B cell (primary cell): ENCODE results near the gene PSMB3. TPM values are rescaled to one million over a fixed set of nuclear protein-coding genes. Genes with fewer than 3 reads are reported as not detected.

Experiments used
- ATAC-seq: fragments of 200-7000 bp; cut with Tn5 transposase; one replicate; pipeline ENCODE4 v1.10.0; 2021; ENCODE audit warnings: low read depth, mild to moderate bottlenecking, moderate number of reproducible peaks, moderate library complexity
- CTCF ChIA-PET: fragments of 350-600 bp; sonication (Branson Sonifier 250); formaldehyde crosslinking; loops from one replicate; lab custom pipeline; 2021; ENCODE audit warnings: antibody characterized with exemption, inconsistent platforms; lab: Charles Lee
- POLR2A ChIA-PET: fragments of 350-600 bp; sonication (Branson Sonifier 250); formaldehyde crosslinking; loops from one replicate; lab custom pipeline; 2021; ENCODE audit warnings: antibody characterized with exemption; lab: Charles Lee
- DNase-seq: peaks from one replicate; pipeline ENCODE4 v3.0.0; 2013
- H2AFZ ChIP-seq: 2 replicates; pipeline ENCODE4 v1.6.1; 2012; ENCODE audit warnings: mild to moderate bottlenecking, low read depth, low read length; ENCODE audit not compliant: insufficient read depth, poor library complexity, severe bottlenecking
- H3K27ac ChIP-seq, 2 donors: 1 replicate in 1 of 2; 2 replicates in 1 of 2; pipeline ENCODE4 v1.5.1; 2012 to 2013; ENCODE audit warnings: low read length in 2 of 2, mild to moderate bottlenecking in 2 of 2, moderate library complexity in 1 of 2
- H3K27me3 ChIP-seq, 4 experiments: fragments of 200-600 bp in 1 of 4; sonication (generic) in 1 of 4; replicated peaks in 1 of 4; 1 replicate in 2 of 4; 2 replicates in 2 of 4; pipeline versions ENCODE4 v1.6.1 to v1.7.0; 2013 to 2016; ENCODE audit warnings: low read length in 3 of 4, mild to moderate bottlenecking in 2 of 4, mixed read lengths in 1 of 4, moderate library complexity in 1 of 4; ENCODE audit not compliant: insufficient read depth in 4 of 4, control insufficient read depth in 3 of 4; ENCODE audit errors: control extremely low read depth in 1 of 4
- H3K36me3 ChIP-seq, 2 experiments: replicated peaks in 1 of 2; 1 replicate in 1 of 2; 2 replicates in 1 of 2; pipeline versions ENCODE4 v1.6.1 to v1.7.1; 2013; ENCODE audit warnings: low read length in 1 of 2; ENCODE audit not compliant: insufficient read depth in 2 of 2, control insufficient read depth in 1 of 2; ENCODE audit errors: control extremely low read depth in 1 of 2, extremely low read depth in 1 of 2
- H3K4me1 ChIP-seq, 2 donors: fragments of 200-600 bp in 1 of 2; sonication (generic) in 1 of 2; 1 replicate in 1 of 2; 2 replicates in 1 of 2; pipeline versions ENCODE4 v1.5.1 to v1.6.1; 2013 to 2017; ENCODE audit warnings: low read length in 2 of 2; ENCODE audit not compliant: control insufficient read depth in 2 of 2, insufficient read depth in 2 of 2
- H3K4me2 ChIP-seq: replicated peaks from 2 replicates; pipeline ENCODE3; 2012; ENCODE audit warnings: mild to moderate bottlenecking, low read depth, low read length; ENCODE audit not compliant: poor library complexity, severe bottlenecking
- H3K4me3 ChIP-seq, 5 experiments: fragments of 200-600 bp in 1 of 5; sonication (generic) in 1 of 5; 1 replicate in 3 of 5; 2 replicates in 2 of 5; pipeline versions ENCODE4 v1.5.1 to v1.7.0; 2011 to 2016; ENCODE audit warnings: low read length in 4 of 5, mild to moderate bottlenecking in 4 of 5, low read depth in 2 of 5, control low read depth in 1 of 5, moderate library complexity in 1 of 5; ENCODE audit not compliant: insufficient read depth in 1 of 5; ENCODE audit errors: control extremely low read depth in 1 of 5, extremely low read depth in 1 of 5
- H3K79me2 ChIP-seq: fragments of 200-600 bp; sonication (generic); one replicate; pipeline ENCODE4 v1.6.0; 2016; ENCODE audit warnings: low read length; ENCODE audit not compliant: control insufficient read depth, insufficient read depth
- H3K9ac ChIP-seq: fragments of 200-600 bp; sonication (generic); 2 replicates; pipeline ENCODE4 v1.6.1; 2017; ENCODE audit warnings: mild to moderate bottlenecking, low read length, moderate library complexity
- H3K9me3 ChIP-seq, 3 donors: one replicate each; pipeline versions ENCODE4 v1.6.1 to v1.7.1; 2013; ENCODE audit warnings: low read length in 2 of 3; ENCODE audit not compliant: control insufficient read depth in 2 of 3, insufficient read depth in 1 of 3; ENCODE audit errors: control extremely low read depth in 1 of 3
- H4K20me1 ChIP-seq: 2 replicates; pipeline ENCODE4 v1.6.0; 2012; ENCODE audit warnings: mild to moderate bottlenecking, low read length; ENCODE audit not compliant: insufficient read depth, control insufficient read depth, poor library complexity, severe bottlenecking
- H3K27ac Mint-ChIP-seq: one replicate; pipeline ENCODE4 v1.8.0; 2021; ENCODE audit warnings: mixed read lengths
- H3K27me3 Mint-ChIP-seq: one replicate; pipeline ENCODE4 v1.8.0; 2021; ENCODE audit warnings: mixed read lengths
- H3K4me1 Mint-ChIP-seq: one replicate; pipeline ENCODE4 v1.8.0; 2021; ENCODE audit warnings: mixed read lengths
- H3K4me3 Mint-ChIP-seq: one replicate; pipeline ENCODE4 v1.8.0; 2021; ENCODE audit warnings: mixed read lengths
- H3K9me3 Mint-ChIP-seq: one replicate; pipeline ENCODE4 v1.8.0; 2022; ENCODE audit warnings: mixed read lengths; ENCODE audit not compliant: insufficient read depth
- EZH2 ChIP-seq: IDR thresholded peaks from 2 replicates; pipeline ENCODE4 v1.6.1; 2012; ENCODE audit warnings: borderline replicate concordance, low read depth, mild to moderate bottlenecking, moderate library complexity, low read length; ENCODE audit not compliant: insufficient read depth, poor library complexity, severe bottlenecking
- WGBS: methylation state at CpG from one replicate; pipeline ENCODE4 v1.1.5; 2013; ENCODE audit warnings: missing lambda C conversion rate; ENCODE audit not compliant: insufficient coverage; 5-methylcytosine and 5-hydroxymethylcytosine counted together
- intact Hi-C: fragments of 100-400 bp; cut with micrococcal nuclease; formaldehyde crosslinking; loops from one replicate; pipeline ENCODE4 v1.10.0; 2022
- polyA plus RNA-seq: library from polyadenylated mRNA; depleted of rRNA; stranded (reverse); fragments of >200 nt; gene quantifications from 2 replicates; pipeline ENCODE4 v1.2.3, GENCODE V29; 2012
- total RNA-seq, 2 donors: library from RNA; stranded (reverse); fragments of 120-200 nt in 1 of 2; gene quantifications; 1 replicate in 1 of 2; 2 replicates in 1 of 2; pipeline versions ENCODE4 v1.2.3 to v1.2.4, GENCODE V29; 2013 to 2022
- TF ChIP-seq, protein P1 (sequence below): fragments of 200-600 bp; IDR thresholded peaks from one replicate; pipeline ENCODE4 v1.8.0; 2022; ENCODE audit warnings: antibody characterized with exemption, mild to moderate bottlenecking

The PSMB3 gene
- total and polyA plus RNA-seq, 2 donors (not counting 1 experiment from before 2014, with no cell fraction given), result 109 to 184 TPM

DNA sequence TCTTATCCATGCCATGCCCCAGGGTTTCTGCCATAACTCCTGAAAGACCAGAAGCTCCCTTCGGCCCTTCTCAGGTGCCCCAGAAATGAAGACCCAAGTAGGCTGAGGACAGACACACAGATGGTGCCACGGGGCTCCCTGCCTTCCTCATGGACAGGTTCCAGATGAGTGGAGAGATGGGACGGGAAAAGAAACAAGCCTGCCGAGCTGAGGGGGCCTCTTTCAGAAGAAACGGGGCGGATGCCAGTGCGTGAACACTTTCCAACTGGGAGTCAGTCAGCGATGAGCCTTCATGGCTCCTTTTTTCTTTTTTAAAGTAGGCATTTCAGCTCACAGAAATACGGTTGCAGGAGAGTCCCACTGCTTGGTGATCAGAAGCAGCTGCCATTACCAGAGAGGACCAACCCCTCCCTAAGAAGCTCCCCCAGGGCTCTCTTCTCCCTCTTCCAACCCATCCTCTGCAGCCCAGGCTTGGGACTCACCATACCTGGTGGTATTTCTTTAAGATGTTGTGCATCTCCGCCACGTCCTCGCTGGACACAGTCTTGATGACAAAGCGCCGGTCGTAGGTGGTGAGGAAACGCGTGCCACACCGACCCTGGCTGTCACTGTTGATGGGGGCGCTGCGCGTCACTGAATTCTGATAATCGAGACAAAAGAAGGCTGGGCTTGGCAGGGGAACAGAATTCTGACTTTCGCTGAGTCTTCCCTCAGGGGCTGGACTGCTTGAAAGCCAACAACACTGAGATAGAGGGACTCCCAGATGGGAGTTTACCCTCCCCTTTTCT, 27.6 kb downstream of the PSMB3 start:
- Mint-ChIP-seq H3K27ac (no peak overlapping the region), H3K4me1 (no peaks in the 10 kb centered on the region), H3K4me3 (no peak overlapping the region), H3K9me3 (no peaks in the 10 kb centered on the region), H3K27me3 (no peaks in the 10 kb centered on the region)
- no peaks in the 10 kb centered on the region for H3K4me1 ChIP-seq
- ChIA-PET CTCF (no interaction called here), POLR2A (no interaction called here)
- no peak overlapping the region for H3K27ac ChIP-seq
- ATAC-seq (no peak), DNase-seq (no peak)
- peaks cover 10 to 85% of the 10 kb centered on the region in 2 experiments for H3K36me3 ChIP-seq
- no peak overlapping the region for H2AFZ ChIP-seq
- H3K9ac ChIP-seq, result no peak overlapping the region
- H4K20me1 ChIP-seq, result no peaks in the 10 kb centered on the region
- WGBS, result 98% methylated on average over 23 of the region's 23 CpGs
- H3K9me3 ChIP-seq, result no peaks in the 10 kb centered on the region
- H3K79me2 ChIP-seq, result no peaks in the 10 kb centered on the region
- TF ChIP-seq, protein P1, sequence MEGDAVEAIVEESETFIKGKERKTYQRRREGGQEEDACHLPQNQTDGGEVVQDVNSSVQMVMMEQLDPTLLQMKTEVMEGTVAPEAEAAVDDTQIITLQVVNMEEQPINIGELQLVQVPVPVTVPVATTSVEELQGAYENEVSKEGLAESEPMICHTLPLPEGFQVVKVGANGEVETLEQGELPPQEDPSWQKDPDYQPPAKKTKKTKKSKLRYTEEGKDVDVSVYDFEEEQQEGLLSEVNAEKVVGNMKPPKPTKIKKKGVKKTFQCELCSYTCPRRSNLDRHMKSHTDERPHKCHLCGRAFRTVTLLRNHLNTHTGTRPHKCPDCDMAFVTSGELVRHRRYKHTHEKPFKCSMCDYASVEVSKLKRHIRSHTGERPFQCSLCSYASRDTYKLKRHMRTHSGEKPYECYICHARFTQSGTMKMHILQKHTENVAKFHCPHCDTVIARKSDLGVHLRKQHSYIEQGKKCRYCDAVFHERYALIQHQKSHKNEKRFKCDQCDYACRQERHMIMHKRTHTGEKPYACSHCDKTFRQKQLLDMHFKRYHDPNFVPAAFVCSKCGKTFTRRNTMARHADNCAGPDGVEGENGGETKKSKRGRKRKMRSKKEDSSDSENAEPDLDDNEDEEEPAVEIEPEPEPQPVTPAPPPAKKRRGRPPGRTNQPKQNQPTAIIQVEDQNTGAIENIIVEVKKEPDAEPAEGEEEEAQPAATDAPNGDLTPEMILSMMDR, result no peak
- TF ChIP-seq EZH2, result no peak
- no peak overlapping the region for H3K4me2 ChIP-seq
- H3K4me3 ChIP-seq, result no peak overlapping the region
- no peaks in the 10 kb centered on the region for H3K27me3 ChIP-seq
- intact Hi-C loops, result no loop called here

DNA sequence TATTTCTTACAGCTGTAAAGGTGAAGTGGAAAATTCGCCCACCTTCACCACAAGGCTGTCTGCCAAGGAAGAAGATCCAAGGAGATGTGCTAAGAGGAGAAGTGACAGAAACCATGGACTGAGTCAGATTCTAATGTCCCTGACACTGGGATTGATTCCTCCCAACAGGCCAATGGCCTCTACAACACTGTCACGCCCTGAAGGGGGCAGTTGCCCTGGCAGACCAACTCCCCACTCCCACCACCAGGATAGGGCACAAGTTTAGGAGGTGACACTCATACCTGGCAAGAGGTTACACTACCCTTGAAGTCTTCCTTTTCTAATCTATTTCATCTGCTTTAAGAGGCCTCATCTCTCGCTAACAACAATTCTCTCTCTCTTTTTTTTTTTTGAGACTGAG, 30.7 kb downstream of the PSMB3 start:
- ChIA-PET CTCF (no interaction called here), POLR2A (interaction anchor here (0.6 kb wide), 1 partner anchor 199 kb away, joined by 3 read pairs; no protein-coding TSS in a partner anchor)
- Histone ChIP-seq H4K20me1 (peaks cover 11% of the 10 kb centered on the region), H3K36me3 (peaks cover 17 to 77% of the 10 kb centered on the region in 2 experiments), H3K4me2 (no peak overlapping the region), H3K79me2 (peaks cover 15% of the 10 kb centered on the region), H3K27me3 (no peaks in the 10 kb centered on the region), H3K9ac (no peak overlapping the region), H3K27ac (no peak overlapping the region), H3K9me3 (no peaks in the 10 kb centered on the region), H3K4me1 (no peaks in the 10 kb centered on the region), H3K4me3 (no peak overlapping the region), H2AFZ (no peak overlapping the region)
- DNase-seq, result no peak
- no peaks in the 10 kb centered on the region for H3K27me3 Mint-ChIP-seq
- WGBS, result 100% methylated on average over 2 of the region's 3 CpGs
- TF ChIP-seq, protein P1, result no peak
- TF ChIP-seq EZH2, result no peak
- no peak for ATAC-seq
- H3K27ac Mint-ChIP-seq, result no peak overlapping the region
- H3K4me3 Mint-ChIP-seq, result no peak overlapping the region
- no peaks in the 10 kb centered on the region for H3K9me3 Mint-ChIP-seq
- intact Hi-C loops, result no loop called here
- H3K4me1 Mint-ChIP-seq, result no peaks in the 10 kb centered on the region
